ENCODE data around the gene CCNK.

DNA sequence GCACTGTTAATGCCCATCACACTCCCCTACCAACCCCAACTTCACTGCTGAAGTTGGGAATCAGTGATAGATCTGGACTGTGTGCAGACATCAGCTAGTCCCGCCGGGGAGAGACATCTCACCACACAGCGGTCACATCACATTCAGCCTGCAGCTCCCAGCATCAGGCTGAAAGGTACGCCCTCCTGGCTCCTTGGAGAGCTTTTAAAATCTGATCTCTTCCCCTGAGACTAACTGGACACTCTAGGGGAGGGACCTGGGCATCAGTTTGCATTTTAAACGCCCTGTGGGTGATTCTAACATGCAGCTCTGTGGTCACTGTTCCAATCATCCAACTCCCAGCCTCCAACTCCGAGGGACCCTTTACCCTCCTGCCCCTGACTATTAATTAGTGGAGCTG is 64.4 kb downstream of the CCNK start:
- no peak for TF ChIP-seq POLR2AphosphoS5 (IDR thresholded peaks at IDR 0.05; ENCODE audit: low read depth, low read length)
- TF ChIP-seq, protein P1, sequence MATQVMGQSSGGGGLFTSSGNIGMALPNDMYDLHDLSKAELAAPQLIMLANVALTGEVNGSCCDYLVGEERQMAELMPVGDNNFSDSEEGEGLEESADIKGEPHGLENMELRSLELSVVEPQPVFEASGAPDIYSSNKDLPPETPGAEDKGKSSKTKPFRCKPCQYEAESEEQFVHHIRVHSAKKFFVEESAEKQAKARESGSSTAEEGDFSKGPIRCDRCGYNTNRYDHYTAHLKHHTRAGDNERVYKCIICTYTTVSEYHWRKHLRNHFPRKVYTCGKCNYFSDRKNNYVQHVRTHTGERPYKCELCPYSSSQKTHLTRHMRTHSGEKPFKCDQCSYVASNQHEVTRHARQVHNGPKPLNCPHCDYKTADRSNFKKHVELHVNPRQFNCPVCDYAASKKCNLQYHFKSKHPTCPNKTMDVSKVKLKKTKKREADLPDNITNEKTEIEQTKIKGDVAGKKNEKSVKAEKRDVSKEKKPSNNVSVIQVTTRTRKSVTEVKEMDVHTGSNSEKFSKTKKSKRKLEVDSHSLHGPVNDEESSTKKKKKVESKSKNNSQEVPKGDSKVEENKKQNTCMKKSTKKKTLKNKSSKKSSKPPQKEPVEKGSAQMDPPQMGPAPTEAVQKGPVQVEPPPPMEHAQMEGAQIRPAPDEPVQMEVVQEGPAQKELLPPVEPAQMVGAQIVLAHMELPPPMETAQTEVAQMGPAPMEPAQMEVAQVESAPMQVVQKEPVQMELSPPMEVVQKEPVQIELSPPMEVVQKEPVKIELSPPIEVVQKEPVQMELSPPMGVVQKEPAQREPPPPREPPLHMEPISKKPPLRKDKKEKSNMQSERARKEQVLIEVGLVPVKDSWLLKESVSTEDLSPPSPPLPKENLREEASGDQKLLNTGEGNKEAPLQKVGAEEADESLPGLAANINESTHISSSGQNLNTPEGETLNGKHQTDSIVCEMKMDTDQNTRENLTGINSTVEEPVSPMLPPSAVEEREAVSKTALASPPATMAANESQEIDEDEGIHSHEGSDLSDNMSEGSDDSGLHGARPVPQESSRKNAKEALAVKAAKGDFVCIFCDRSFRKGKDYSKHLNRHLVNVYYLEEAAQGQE (IDR thresholded peaks at IDR 0.05; ENCODE audit: insufficient read depth in 1 of 2, low read depth in 2 of 2, low read length in 2 of 2): no peak
- no peak for TF ChIP-seq FOXP2 (optimal IDR thresholded peaks at IDR 0.05; ENCODE audit: borderline replicate concordance, extremely low read depth, extremely low read length, insufficient read depth)

Measured in PFSK-1 (cell line).